ENCODE data around the gene GLOD5. TPM values are rescaled to one million over a fixed set of nuclear protein-coding genes. Genes with fewer than 3 reads are reported as not detected.

Gene GLOD5
- total and polyA plus RNA-seq, 2 experiments from 2014 or later, result not detected

- Histone ChIP-seq H3K9me3 (ENCODE audit: low read depth) (no peaks in the 10 kb centered on the region), H3K27ac (no peak overlapping the region)
- no peak for TF ChIP-seq CTCF (IDR thresholded peaks at IDR 0.05; ENCODE audit: low read depth, low read length)
Measured at GRCh38 chrX:48823053-48823452, 61.5 kb downstream of the GLOD5 start.

More at GRCh38 chrX:48823053-48823452, 61.5 kb downstream of the GLOD5 start:
- Histone ChIP-seq H3K4me3 (no peak overlapping the region), H3K27me3 (no peaks in the 10 kb centered on the region), H3K4me1 (ENCODE audit: low read depth) (no peaks in the 10 kb centered on the region), H3K36me3 (no peaks in the 10 kb centered on the region)
- no peak for DNase-seq (ENCODE audit: low read depth in 1 of 2, low spot score in 1 of 2)

Other genes starting within 250 kb of the GLOD5 start
- 74.5 and 141 TPM in 2 replicates for gene EBP, start 239.9 kb upstream of the GLOD5 start, total RNA-seq
- 100 and 159 TPM in 2 replicates for gene EBP, start 239.9 kb upstream of the GLOD5 start, polyA plus RNA-seq
- 11.0 and 17.5 TPM in 2 replicates for gene TBC1D25, start 222.0 kb upstream of the GLOD5 start, total RNA-seq
- 9.9 and 18.1 TPM in 2 replicates for gene TBC1D25, start 222.0 kb upstream of the GLOD5 start, polyA plus RNA-seq
- gene RBM3, start 187.3 kb upstream of the GLOD5 start, total RNA-seq, result 47.8 and 70.8 TPM in 2 replicates
- 45.2 and 65.7 TPM in 2 replicates for gene RBM3, start 187.3 kb upstream of the GLOD5 start, polyA plus RNA-seq
- 151 and 205 TPM in 2 replicates for gene WDR13, start 164.3 kb upstream of the GLOD5 start, total RNA-seq
- gene WDR13, start 164.3 kb upstream of the GLOD5 start, polyA plus RNA-seq, result 150 and 168 TPM in 2 replicates
- 1.9 TPM in 2 replicates for gene WAS, start 77.9 kb upstream of the GLOD5 start, total RNA-seq
- gene WAS, start 77.9 kb upstream of the GLOD5 start, polyA plus RNA-seq, result 1.7 and 4.3 TPM in 2 replicates
- 5.5 and 8.1 TPM in 2 replicates for gene SUV39H1, start 65.0 kb upstream of the GLOD5 start, total RNA-seq
- gene SUV39H1, start 65.0 kb upstream of the GLOD5 start, polyA plus RNA-seq, result 6.7 and 6.9 TPM in 2 replicates
- gene GATA1, start 24.8 kb downstream of the GLOD5 start, total RNA-seq, result not detected in 2 replicates
- 0.15 and 0.17 TPM in 2 replicates for gene GATA1, start 24.8 kb downstream of the GLOD5 start, polyA plus RNA-seq
- 143 and 162 TPM in 2 replicates for gene HDAC6, start 40.3 kb downstream of the GLOD5 start, total RNA-seq
- 105 and 114 TPM in 2 replicates for gene HDAC6, start 40.3 kb downstream of the GLOD5 start, polyA plus RNA-seq
- gene ERAS, start 64.8 kb downstream of the GLOD5 start, total RNA-seq, result not detected in 2 replicates
- gene ERAS, start 64.8 kb downstream of the GLOD5 start, polyA plus RNA-seq, result 0.17 TPM in 1 of 2 replicates, not detected in the other
- 7.1 and 8.5 TPM in 2 replicates for gene PCSK1N, start 73.9 kb downstream of the GLOD5 start, total RNA-seq
- 5.4 and 8.7 TPM in 2 replicates for gene PCSK1N, start 73.9 kb downstream of the GLOD5 start, polyA plus RNA-seq
- gene TIMM17B, start 136.0 kb downstream of the GLOD5 start, total RNA-seq, result 127 and 152 TPM in 2 replicates
- 219 and 264 TPM in 2 replicates for gene TIMM17B, start 136.0 kb downstream of the GLOD5 start, polyA plus RNA-seq
- gene PQBP1, start 136.2 kb downstream of the GLOD5 start, total RNA-seq, result 62.8 and 74.8 TPM in 2 replicates
- gene PQBP1, start 136.2 kb downstream of the GLOD5 start, polyA plus RNA-seq, result 75.3 and 114 TPM in 2 replicates
- gene SLC35A2, start 149.9 kb downstream of the GLOD5 start, total RNA-seq, result 17.3 and 22.2 TPM in 2 replicates
- gene SLC35A2, start 149.9 kb downstream of the GLOD5 start, polyA plus RNA-seq, result 41.8 and 51.4 TPM in 2 replicates
- gene PIM2, start 157.3 kb downstream of the GLOD5 start, total RNA-seq, result 18.5 and 25.2 TPM in 2 replicates
- gene PIM2, start 157.3 kb downstream of the GLOD5 start, polyA plus RNA-seq, result 20.7 and 38.4 TPM in 2 replicates
- 40.2 and 56.6 TPM in 2 replicates for gene OTUD5, start 195.9 kb downstream of the GLOD5 start, total RNA-seq
- 47.8 and 55.6 TPM in 2 replicates for gene OTUD5, start 195.9 kb downstream of the GLOD5 start, polyA plus RNA-seq
- gene KCND1, start 210.1 kb downstream of the GLOD5 start, total RNA-seq, result 1.1 and 2.6 TPM in 2 replicates
- 2.3 and 3.1 TPM in 2 replicates for gene KCND1, start 210.1 kb downstream of the GLOD5 start, polyA plus RNA-seq
- gene GRIPAP1, start 240.5 kb downstream of the GLOD5 start, total RNA-seq, result 34.7 and 67.3 TPM in 2 replicates
- 44.8 and 65.4 TPM in 2 replicates for gene GRIPAP1, start 240.5 kb downstream of the GLOD5 start, polyA plus RNA-seq